Hematopoietic multipotent progenitor cell treated with erythropoietin and hydrocortisone succinate and interleukin-3 and kit ligand, for 17 days (in vitro differentiated cells): ENCODE measurements around the gene CHKA.

Experiments used
- DNase-seq: peaks from one replicate; pipeline ENCODE4 v3.0.0-alpha.2; 2015; ENCODE audit warnings: low spot score

The CHKA gene

GRCh38 chr11:68044145-68044813, 76.9 kb downstream of the CHKA start:
- DNase-seq = no peak

GRCh38 chr11:68043349-68044144, 77.6 kb downstream of the CHKA start:
- DNase-seq = peak; percentile 18

GRCh38 chr11:68043029-68043348, 78.2 kb downstream of the CHKA start:
- no peak for DNase-seq

GRCh38 chr11:68042219-68043028, 78.8 kb downstream of the CHKA start:
- DNase-seq = no peak

GRCh38 chr11:68041617-68042218, 79.5 kb downstream of the CHKA start:
- no peak for DNase-seq

- no peak for DNase-seq
Measured at GRCh38 chr11:68040957-68041591, 80.1 kb downstream of the CHKA start.

- no peak for DNase-seq
Measured at GRCh38 chr11:68040101-68040956, 80.9 kb downstream of the CHKA start.

- DNase-seq = no peak
Measured at GRCh38 chr11:68039526-68040086, 81.6 kb downstream of the CHKA start.

- peak; percentile 69 for DNase-seq
Measured at GRCh38 chr11:68038718-68039525, 82.3 kb downstream of the CHKA start, which contains the start of gene TCIRG1. Gene TCIRG1 (plus strand): TSS chr11:68039025. CDS start chr11:68041272, 2,247 bp downstream.

GRCh38 chr11:68038226-68038717, 82.9 kb downstream of the CHKA start:
- no peak for DNase-seq

GRCh38 chr11:68037411-68038225, 83.6 kb downstream of the CHKA start:
- no peak for DNase-seq

GRCh38 chr11:68036717-68037239, 84.4 kb downstream of the CHKA start:
- DNase-seq = no peak

- DNase-seq = no peak
Measured at GRCh38 chr11:68036141-68036716, 85.0 kb downstream of the CHKA start.

GRCh38 chr11:68035266-68035876, 85.8 kb downstream of the CHKA start:
- no peak for DNase-seq

- DNase-seq = no peak
Measured at GRCh38 chr11:68033708-68034045, 87.5 kb downstream of the CHKA start.

- DNase-seq = no peak
Measured at GRCh38 chr11:68032997-68033707, 88.0 kb downstream of the CHKA start.

GRCh38 chr11:68032003-68032402, 89.2 kb downstream of the CHKA start:
- DNase-seq = no peak
